UCSD-AML1 (cell line): ENCODE measurements around the gene LST1.
A peak's percentile ranks its signal among the peaks of the same experiment; 100 is the strongest.
"Not testable (repeated sequence)": the region's sequence is repeated elsewhere in the genome, so short reads cannot be mapped to it uniquely, and the experiment has no call there.

Experiments used
- DNase-seq: peaks from one replicate; lab custom pipeline; 2025; ENCODE audit not compliant: unreplicated experiment; lab: John Stamatoyannopoulos, UW

Gene LST1

DNA sequence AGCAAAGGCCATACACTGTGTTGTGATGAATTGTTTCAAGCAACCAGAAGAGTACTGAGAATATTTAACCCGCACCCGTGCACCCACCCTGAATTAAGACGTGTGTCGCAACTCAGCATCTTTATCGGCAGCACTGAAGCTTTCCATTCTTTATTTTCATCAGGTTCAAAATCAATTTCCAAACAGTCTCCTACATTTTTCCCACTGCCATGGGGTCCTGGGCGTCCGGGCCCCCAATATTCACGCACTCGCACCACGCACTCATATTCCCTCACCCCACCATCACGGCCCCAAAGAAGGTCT is 5.7 kb upstream of the LST1 start:
- DNase-seq = no peak

DNA sequence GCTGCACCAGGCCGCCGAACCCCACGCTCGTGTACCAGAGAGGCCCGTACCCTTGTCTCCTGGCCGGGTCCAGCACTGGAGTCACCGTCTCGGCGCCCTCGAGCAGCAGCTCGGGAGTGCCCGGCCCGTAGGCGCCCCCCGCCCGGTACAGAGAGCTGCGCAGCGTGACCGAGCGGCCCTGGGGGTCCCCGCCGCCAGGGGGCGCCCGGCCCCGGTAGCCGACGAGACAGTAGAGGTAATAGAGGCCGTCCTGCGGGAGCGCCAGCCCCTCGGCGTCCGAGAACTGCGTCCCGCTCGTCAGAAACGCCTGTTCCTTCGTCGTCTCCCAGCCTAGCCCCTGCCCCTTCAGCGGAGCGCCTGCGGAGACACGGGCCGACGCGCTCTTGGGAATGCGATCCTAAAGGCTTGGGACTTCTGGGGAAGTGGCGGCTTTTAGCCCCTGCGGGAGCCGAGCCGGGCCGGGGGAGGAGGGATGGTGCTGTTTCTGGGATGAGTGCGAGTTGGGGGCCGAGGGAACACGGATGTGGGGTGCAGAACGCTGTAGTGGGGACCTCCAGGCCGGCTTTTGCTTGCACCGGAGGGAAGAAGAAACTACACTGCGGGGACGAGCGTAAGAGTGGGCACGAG is 5.2 kb upstream of the LST1 start:
- DNase-seq = peak; percentile 91

DNA sequence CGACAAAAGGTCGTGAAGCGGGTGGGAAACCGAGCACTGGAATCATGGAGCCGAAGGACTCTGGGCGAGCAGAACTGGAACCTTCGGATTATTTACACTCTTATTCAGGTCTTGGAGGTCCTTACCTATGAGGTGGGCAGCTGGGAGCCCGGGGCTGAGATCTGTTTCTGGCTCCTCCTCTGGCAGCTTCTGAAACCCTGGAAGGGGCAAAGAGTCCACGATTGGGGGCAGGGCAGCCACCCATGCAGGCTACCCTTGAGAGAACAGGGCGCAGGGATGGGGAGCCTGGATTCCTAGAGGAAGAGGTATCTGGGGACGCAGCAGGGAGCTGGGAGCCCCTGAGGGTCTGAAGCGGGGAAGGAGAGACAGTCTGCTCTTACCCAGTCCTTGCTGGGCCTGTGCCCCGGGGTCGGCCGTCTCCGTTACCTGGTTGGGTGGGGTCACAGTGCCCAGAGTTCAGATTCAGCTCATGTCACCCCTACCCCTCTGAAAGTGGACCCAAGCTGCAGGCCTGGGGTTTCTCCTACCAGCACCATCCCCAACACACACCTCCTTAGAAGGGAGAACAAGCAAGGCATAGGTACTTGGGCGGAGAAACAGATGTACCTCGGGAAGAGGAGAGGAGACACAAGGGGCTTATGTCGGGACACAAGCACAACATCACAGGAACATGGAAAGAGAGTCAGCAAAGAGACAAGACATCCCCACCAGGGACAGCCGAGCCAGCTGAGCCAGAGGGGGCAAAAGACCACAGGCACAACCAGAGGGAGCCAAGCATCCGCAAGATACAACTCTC is 4.4 kb upstream of the LST1 start:
- DNase-seq = no peak

DNA sequence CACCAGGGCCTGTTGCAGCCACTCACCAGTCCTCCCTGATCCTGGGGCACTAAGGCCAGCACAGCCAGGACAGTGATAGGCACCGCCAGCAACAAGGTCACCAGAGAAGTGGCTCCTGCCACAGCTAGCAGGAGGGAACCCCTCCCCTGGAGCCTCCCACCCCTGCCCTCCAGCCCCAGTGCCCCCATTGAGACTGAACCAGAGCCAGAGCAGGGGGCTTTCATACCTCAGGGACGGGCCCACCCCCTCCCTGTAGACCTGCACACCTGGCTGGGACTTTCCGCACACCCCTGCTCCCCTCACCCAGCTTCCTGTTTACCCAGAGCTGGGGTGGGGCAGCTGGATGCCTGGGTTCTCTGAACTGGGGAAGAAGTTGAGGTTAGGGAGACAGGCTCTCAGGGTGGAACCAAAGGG is 3.8 kb upstream of the LST1 start, which contains the start of gene LTB:
Gene LTB (minus strand): TSS at position 195 of the 414 bp plus-strand sequence. CDS start 7 bp downstream, at position 188.
- DNase-seq = no peak

DNA sequence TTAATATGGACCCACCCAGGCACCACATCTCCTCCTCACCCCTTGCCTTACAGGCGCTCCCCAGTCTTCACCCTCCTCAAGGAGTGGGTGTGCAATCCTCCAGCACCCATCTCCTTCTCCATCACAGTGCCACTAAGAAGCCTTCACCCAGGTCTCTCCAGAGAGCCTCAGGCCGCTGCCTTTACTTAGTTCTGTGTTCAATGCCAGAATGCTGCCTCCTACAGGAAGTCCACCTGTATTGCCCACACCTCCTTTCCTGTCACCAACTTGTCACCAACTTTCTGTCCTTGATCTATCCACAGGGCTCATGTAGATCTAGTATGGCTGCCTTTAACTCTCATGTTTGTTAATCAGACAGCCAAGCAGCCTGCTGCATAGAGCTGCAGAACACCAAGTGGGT is 586 bp upstream of the LST1 start:
- DNase-seq = no peak

DNA sequence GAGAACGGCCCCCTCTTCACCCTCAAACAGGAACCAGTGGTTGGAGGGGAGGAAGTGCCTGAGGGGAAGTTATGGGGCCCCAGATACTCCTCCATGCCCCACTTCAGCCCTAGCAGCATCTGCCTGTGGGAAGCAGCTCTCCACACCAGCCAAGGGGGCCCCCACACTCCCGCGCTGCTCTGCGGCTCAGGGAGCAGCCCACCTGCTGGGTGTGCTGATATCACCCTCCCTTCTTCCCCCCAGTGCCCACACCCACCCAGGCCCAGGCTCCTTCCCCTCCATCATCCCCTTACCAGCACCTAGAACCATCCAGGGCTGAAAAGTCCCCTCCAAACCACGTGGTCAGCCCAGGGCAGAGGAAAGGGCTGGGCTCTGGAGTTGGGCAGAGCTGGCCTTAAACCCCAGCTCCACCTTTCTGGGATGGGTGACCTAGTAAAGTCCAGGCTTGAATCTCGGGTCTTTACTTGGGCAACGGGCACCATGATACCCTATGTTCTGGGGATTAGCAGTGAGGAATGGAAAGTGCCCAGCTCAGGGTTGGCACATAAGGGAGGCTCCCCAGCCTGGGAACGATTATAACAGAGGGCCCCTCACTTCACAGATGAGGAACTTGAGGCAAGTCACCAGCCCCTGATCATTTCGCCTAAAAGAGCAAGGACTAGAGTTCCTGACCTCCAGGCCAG is 663 bp downstream of the LST1 start:
- peak; percentile 92 for DNase-seq

DNA sequence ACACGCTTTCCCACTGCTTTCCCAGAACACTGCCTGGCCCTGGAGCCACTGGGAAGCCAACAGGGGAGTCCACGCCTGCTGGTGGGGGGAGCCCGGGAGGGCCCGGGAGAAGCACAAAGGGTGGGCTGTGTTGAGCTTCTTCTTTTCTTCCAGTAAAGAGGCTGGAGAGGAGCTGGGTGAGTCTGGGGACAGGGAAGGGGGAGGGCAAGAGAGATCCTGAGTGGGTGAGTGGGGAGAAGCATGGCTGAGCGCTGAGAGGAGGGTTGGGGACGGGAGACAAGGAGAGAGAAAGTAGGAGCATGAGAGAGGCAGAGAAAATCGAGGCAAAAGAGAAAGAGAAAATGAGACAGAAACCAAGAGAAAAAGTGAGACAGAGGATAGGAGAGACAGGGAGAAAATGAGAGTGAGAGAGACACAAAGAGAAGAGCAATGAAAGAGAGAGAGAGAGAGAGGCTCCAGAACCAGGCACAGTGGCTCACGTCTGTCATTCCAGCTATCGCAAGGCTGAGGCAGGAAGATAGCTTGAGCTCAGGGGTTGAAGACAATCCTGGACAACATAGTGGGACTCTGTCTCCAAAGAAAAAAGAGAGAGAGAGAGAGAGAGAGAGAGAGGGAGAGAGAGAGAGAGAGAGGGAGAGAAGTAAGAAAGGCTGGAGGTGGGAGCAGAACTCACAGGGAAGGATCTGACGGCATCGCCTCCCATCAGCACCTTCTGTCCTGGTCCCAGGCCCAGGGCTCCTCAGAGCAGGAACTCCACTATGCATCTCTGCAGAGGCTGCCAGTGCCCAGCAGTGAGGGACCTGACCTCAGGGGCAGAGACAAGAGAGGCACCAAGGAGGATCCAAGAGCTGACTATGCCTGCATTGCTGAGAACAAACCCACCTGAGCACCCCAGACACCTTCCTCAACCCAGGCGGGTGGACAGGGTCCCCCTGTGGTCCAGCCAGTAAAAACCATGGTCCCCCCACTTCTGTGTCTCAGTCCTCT is 2.0 kb downstream of the LST1 start:
- DNase-seq = no peak

DNA sequence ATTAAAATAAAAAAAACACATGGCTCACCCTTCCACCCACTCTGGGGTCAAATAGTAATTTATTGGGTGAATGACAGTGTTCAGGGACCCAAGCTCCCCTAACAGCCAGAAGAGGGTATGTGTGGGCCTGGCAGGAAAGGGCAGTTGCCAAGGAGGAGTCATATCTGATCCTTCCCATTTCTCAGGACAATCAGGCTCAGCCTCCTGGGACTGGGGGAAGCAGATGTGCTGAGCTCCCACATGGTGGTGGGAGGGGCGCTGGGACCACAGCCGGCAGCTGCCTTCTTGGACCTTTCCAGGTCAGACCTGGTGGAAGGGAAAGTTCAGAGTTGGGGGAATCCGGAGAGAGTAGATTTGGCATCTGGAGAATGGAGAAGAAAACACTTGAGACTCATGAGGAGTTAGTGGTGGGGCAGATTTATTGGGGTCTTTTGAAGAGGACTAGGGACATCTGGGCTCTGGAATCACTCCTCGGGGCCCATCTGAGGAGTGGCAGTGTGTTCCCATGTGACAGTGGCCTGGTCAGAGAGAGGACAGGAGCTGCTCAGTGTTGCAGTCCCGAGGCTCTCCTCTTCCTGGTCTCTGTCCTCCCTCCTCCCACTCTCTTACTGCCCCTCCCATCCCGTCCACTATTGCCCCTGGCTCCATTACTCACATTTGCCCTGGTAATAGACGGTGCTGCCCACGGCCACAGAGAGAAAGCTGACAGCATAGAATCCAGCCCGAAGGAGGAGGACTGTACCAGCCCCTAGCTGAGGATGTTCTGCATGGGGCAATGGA is 3.0 kb downstream of the LST1 start:
- no peak for DNase-seq

DNA sequence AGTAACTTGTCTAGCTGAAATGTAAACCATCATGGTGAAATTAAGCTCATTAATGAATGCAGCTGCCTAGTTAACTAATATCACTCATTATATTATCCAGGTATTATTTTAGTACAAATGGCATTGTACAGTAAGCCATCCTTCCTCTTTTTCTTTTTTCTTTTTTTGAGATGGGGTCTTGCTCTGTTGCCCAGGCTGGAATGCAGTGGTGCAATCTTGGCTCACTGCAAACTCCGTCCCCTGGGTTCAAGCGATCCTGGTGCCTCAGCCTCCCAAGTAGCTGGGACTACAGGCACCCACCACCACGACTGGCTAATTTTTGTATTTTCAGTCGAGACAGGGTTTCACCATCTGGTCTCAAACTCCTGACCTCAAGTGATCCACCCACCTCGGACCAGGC is 4.6 kb downstream of the LST1 start:
- not testable (repeated sequence) for DNase-seq

DNA sequence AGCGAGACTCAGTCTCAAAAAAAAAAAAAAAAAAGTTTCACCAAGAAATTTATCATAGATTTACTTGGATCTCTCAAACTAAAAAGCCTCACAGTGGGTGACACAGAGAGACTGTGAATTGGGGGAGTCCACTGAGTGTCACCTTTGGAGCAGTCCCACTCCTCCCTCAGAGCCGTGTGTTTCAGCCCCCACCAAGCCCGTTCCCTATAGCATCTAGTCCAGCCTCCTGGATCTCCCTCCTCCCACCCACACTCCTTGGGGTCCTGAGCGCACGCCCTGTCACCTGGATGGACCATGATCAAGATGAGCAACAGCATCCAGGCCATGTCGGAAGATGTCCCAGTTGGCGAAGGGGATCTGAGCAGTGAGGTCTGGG is 6.3 kb downstream of the LST1 start:
- no peak for DNase-seq

DNA sequence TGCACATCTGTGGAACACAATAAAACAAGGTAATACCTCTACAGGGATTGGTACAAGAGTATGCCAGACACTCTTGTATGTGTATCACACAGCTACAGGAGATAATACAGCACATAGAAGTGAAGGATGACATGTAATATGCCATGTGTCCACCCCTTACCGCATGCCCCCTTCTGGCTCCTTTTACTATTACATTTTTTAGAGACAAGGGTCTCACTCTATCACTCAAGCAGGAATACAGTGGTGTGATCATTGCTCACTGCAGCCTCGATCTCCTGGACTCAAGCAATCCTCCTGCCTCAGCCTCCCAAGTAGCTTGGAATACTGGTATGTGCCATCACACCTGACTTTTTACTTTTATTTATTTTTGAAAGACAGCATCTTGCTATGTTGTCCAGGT is 10.9 kb downstream of the LST1 start:
- DNase-seq = no peak

DNA sequence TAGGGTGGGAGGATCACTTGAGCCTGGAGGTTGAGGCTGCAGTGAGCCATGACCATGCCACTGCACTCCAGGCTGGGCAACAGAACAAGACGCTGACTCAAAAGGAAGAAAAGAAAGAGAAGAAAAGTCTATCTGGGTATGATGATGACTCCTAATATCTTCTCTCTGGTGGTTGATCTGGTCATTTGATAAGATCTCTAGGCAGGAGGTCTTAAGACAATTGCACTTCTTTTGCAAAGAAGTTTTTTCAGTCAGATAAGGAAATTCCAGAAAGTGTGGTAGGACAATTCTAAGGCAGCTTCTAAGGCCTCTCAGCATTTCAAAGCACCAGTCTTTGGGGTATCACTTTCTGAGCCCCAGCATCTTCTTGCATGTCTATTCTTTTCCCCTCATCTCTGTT is 21.2 kb downstream of the LST1 start:
- no peak for DNase-seq

DNA sequence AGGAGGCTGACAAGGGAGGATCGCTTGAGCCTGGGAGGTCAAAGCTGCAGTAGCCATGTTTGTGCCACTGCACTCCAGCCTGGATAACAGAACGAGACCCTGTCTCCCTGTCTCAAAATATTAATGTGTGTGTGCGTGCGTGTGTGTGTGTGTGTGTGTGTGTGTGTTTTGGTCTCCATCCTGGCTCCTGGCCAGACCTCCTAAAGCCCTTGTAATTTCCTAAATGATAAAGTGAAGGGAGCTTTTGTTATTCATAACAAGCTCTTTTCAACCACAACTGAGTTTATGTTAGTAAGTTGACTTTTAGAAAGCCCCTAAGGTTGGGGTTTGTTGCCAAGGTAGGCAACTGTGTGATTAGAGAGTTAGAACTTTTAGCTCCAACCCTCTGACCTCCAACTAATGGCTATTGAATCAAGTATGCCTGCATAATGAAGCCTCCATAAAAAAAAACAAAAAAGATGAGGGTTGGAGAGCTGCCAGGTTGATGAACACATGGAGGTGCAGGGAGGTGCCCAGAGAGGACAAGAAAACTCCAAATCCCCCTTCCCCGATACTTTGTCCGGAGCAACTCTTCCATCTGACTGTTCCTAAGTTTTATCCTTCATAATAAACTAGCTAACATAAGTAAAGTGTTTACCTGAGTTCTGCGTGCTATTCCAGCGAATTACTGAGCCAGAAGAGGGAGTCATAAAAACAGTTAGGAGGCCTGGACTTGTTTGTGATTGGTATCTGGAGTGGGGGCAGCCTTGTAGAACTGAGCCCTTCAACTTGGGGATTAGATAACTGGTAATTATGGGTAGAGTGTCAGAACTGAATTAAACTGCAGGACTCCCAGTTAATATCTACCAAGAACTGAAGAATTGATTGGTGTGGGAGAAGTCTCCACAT is 23.7 kb downstream of the LST1 start:
- DNase-seq = no peak

DNA sequence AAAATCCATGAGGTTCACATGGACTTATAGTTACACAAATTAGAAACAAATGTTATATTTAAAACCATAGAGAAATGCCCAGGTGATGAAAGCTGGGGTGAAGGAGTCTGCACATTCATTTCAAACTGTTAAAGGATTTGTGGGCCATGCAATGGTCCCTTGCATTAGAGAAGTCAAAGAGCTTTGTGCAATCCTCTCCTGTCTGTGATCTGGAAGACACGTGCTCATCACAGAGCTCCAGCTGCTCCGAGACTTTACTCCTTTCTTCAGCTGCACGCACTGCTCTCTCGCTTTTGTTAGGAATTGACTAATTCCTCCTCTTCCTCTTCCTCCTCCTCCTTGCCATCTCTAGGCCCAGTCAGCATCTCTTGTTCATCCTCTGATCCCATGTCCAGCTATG is 24.9 kb downstream of the LST1 start:
- no peak for DNase-seq

DNA sequence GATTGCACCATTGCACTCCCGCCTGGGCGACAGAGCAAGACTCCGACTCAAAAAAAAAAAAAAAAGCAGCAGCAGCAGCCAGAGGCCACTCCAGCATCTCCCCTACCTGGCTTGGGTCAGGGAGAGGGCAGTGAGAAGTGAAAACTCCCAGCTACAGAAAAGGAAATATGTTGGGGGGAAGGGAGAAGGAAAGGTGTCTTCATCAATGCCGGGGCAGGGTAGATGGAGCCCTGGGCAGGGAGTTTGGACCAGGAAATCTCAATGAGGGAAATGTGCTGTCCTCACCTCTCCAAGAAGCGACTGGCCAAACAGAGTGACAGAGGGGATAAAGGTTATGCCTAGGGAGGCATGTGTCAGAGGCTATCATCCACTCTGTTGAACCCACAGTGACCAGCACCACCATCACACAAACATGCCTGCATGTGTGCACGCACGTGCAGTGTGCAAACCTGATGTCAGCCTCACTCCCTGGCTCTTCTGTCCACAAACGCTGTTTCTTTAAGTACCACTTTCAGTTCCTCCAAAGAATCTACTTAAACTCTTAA is 28.1 kb downstream of the LST1 start:
- peak; percentile 47 for DNase-seq

DNA sequence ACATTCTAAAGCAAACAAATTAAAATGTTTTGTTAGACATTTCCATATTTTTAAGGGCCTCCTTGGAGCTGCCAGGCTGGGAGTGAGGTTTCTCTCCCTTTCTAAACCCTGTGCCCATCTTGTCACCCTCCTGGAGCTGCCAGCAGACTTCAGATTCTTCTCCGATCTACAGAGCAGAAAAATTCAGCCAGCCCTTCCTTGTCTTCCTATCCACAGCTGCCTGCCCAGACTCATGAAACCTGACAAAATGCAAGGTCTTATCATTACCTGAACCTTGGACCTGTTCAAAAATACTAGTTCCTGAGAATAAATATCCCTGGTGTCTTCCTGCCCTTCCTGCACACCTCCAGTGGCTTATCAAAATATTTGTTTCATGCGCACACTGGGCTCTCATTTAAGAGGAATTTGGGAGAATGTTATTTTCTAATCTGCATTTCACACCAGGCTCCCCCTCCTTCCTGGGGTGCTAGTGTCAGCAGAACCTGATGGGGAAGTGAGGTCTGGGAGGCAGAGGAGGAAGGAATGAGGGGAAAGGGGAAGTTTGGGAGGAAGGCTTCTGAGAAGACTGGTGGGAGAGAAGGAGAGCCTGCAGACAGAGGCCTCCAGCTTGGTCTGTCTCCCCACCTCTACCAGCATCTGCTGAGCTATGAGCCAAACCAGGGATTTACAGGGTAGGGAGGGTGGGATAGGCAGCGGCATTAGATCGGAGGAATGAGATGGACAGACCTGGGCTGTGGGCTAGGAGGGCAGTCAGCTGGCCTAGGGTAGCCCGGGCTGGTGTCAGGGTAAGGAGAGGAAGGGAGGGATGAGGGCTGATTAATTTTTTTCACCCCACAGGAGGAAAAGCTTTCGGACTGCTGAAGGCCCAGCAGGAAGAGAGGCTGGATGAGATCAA is 28.9 kb downstream of the LST1 start, which contains the start of gene AIF1:
Gene AIF1 (plus strand): TSS at position 551 of the 895 bp plus-strand sequence. CDS start 96 bp downstream, at position 647.
- DNase-seq = peak; percentile 68

DNA sequence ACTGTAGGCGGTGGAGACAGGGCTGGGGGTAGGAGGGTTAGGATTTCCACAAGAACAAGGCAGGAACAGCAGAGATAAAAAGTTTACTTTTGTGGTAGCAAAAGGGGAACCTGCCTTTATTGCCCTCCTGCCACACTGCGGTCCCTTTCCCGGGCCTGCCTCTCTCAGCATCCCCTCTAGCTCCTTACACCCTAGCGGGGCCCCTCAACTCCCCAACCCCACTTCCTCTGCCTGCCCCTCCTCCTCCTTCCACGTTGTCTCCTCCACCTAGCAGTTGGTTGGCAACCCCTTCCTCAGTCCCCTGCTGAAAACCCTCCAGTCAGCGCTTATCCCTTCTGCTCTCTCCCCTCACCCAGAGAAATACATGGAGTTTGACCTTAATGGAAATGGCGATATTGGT is 29.7 kb downstream of the LST1 start:
- peak; percentile 79 for DNase-seq

DNA sequence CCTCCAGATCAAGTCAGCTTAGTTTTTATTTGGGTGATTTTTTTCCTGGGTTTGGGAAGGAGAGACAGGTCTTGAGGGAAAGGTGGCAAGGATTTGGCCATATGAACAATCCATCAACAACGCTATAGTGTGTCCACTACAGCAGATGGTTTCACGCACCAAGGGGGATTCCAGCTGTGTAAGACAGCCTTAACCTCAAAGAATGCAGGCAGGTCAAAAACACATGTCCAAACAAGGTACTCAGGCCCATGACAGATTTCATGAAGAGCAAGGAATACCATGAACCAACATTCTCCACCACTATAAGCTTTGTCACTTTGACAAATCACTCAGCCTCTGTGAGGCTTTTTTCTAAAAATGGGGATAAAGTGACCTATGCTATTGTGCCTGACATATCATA is 30.9 kb downstream of the LST1 start:
- no peak for DNase-seq
